ENCODE measurements around the gene TM9SF2. TPM values are rescaled to one million over a fixed set of nuclear protein-coding genes. Genes with fewer than 3 reads are reported as not detected.

The TM9SF2 gene
- total RNA-seq, 1 donor = 172 TPM

- DNase-seq (ENCODE audit: low read depth) = no peak
- H3K4me3 ChIP-seq (ENCODE audit: low read depth, low read length) = no peak overlapping the region
- TF ChIP-seq CTCF (IDR thresholded peaks at IDR 0.05; ENCODE audit: insufficient read depth, low read length) = no peak
Observed at GRCh38 chr13:99587893-99588606, 86.8 kb downstream of the TM9SF2 start.

GRCh38 chr13:99589575-99589974 lies 88.3 kb downstream of the TM9SF2 start:
- no peak for DNase-seq (ENCODE audit: low read depth)
- no peak overlapping the region for H3K4me3 ChIP-seq (ENCODE audit: low read depth, low read length)
- TF ChIP-seq CTCF (IDR thresholded peaks at IDR 0.05; ENCODE audit: insufficient read depth, low read length) = no peak

- peak; percentile 76 for DNase-seq (ENCODE audit: low read depth)
- no peak for TF ChIP-seq CTCF (IDR thresholded peaks at IDR 0.05; ENCODE audit: insufficient read depth, low read length)
- H3K4me3 ChIP-seq (ENCODE audit: low read depth, low read length) = no peak overlapping the region
Observed at GRCh38 chr13:99590519-99591011, 89.3 kb downstream of the TM9SF2 start.

GRCh38 chr13:99596180-99596579 lies 94.9 kb downstream of the TM9SF2 start:
- TF ChIP-seq CTCF (IDR thresholded peaks at IDR 0.05; ENCODE audit: insufficient read depth, low read length) = no peak
- no peak for DNase-seq (ENCODE audit: low read depth)
- no peak overlapping the region for H3K4me3 ChIP-seq (ENCODE audit: low read depth, low read length)

GRCh38 chr13:99600318-99600717 lies 99.0 kb downstream of the TM9SF2 start:
- TF ChIP-seq CTCF (IDR thresholded peaks at IDR 0.05; ENCODE audit: insufficient read depth, low read length) = no peak
- DNase-seq (ENCODE audit: low read depth) = no peak
- no peak overlapping the region for H3K4me3 ChIP-seq (ENCODE audit: low read depth, low read length)

GRCh38 chr13:99601535-99601934 lies 100.3 kb downstream of the TM9SF2 start:
- H3K4me3 ChIP-seq (ENCODE audit: low read depth, low read length) = no peak overlapping the region
- DNase-seq (ENCODE audit: low read depth) = no peak
- TF ChIP-seq CTCF (IDR thresholded peaks at IDR 0.05; ENCODE audit: insufficient read depth, low read length) = no peak

- no peak for TF ChIP-seq CTCF (IDR thresholded peaks at IDR 0.05; ENCODE audit: insufficient read depth, low read length)
- H3K4me3 ChIP-seq (ENCODE audit: low read depth, low read length) = no peak overlapping the region
- DNase-seq (ENCODE audit: low read depth) = no peak
Observed at GRCh38 chr13:99604636-99605035, 103.4 kb downstream of the TM9SF2 start.

All from fibroblast of the aortic adventitia (primary cell).